Sigmoid colon (tissue), 7 donors: ENCODE results near the gene RAVER2. TPM values are rescaled to one million over a fixed set of nuclear protein-coding genes. Genes with fewer than 3 reads are reported as not detected.
"Not testable (repeated sequence)": the region's sequence is repeated elsewhere in the genome, so short reads cannot be mapped to it uniquely, and the experiment has no call there.

Experiments used
- DNase-seq: peaks from one replicate; pipeline ENCODE4 v3.0.0-alpha.2; 2019
- H3K27ac ChIP-seq, 4 donors: fragments of 200-600 bp; sonication (generic); one replicate each; pipeline ENCODE4 v1.5.1; 2016 to 2019; ENCODE audit warnings: mild to moderate bottlenecking in 1 of 4
- H3K27me3 ChIP-seq, 3 donors: fragments of 200-600 bp; sonication (generic); one replicate each; pipeline ENCODE4 v1.5.1; 2019; ENCODE audit warnings: mild to moderate bottlenecking in 1 of 3
- H3K36me3 ChIP-seq, 4 donors: fragments of 200-600 bp; sonication (generic); one replicate each; pipeline ENCODE4 v1.5.1; 2016 to 2019
- H3K4me1 ChIP-seq, 4 donors: fragments of 200-600 bp; sonication (generic); one replicate each; pipeline ENCODE4 v1.5.1; 2017 to 2019
- H3K4me3 ChIP-seq, 4 donors: fragments of 200-600 bp; sonication (generic); one replicate each; pipeline ENCODE4 v1.5.1; 2017 to 2019; ENCODE audit warnings: mild to moderate bottlenecking in 2 of 4, moderate library complexity in 1 of 4
- H3K9me3 ChIP-seq, 4 donors: fragments of 200-600 bp in 3 of 4; sonication (generic) in 3 of 4; one replicate each; pipeline versions ENCODE4 v1.5.1 to v1.6.1; 2013 to 2019
- CTCF ChIP-seq, 4 experiments: fragments of 450-650 bp in 3 of 4; fragments of 200-600 bp in 1 of 4; IDR thresholded peaks; one replicate each; pipeline ENCODE4 v1.5.1; 2016 to 2019; ENCODE audit warnings: antibody characterized with exemption in 4 of 4, mild to moderate bottlenecking in 3 of 4, moderate library complexity in 2 of 4
- EP300 ChIP-seq, 4 donors: sonication (generic); formaldehyde crosslinking; IDR thresholded peaks; one replicate each; pipeline ENCODE4 v1.6.1; 2017; ENCODE audit warnings: antibody characterized with exemption in 4 of 4
- POLR2A ChIP-seq, 2 donors: fragments of 450-650 bp; IDR thresholded peaks; one replicate each; pipeline ENCODE4 v1.6.1; 2016; ENCODE audit warnings: antibody characterized with exemption in 2 of 2, mild to moderate bottlenecking in 2 of 2, moderate library complexity in 2 of 2
- POLR2AphosphoS5 ChIP-seq, 4 donors: sonication (generic); formaldehyde crosslinking; IDR thresholded peaks; one replicate each; pipeline ENCODE4 v1.6.1; 2017; ENCODE audit warnings: antibody characterized with exemption in 4 of 4
- WGBS, 2 donors: extraction: QIAGEN DNeasy Blood & Tissue Kit; methylation state at CpG; one replicate each; pipeline ENCODE4 v1.1.7; 2013; 5-methylcytosine and 5-hydroxymethylcytosine counted together
- intact Hi-C: fragments of 100-400 bp; cut with DNase I; formaldehyde crosslinking; loops from one replicate; pipeline ENCODE4 v1.15.1; 2023
- polyA plus RNA-seq, 3 donors: library from polyadenylated mRNA; stranded (reverse); fragments of 200-250 nt; gene quantifications; one replicate each; pipeline ENCODE4 v1.2.3, GENCODE V29; 2013
- total RNA-seq, 4 donors: library from RNA; depleted of rRNA; stranded (reverse); fragments of >200 nt; gene quantifications; one replicate each; pipeline ENCODE4 v1.1.0, GENCODE V29; 2016
- donor health status: healthy with polysubstance abuse.
- donor health status: Bipolar disorder and iron deficiency.
- donor health status: healthy.

Gene RAVER2
- total and polyA plus RNA-seq, 7 donors, result 11.9 to 48.8 (median 17.5) TPM

- H3K27ac ChIP-seq, result no peak overlapping the region
- TF ChIP-seq POLR2AphosphoS5 (IDR thresholded peaks at IDR 0.05) (no peak), POLR2A (IDR thresholded peaks at IDR 0.05) (no peak), EP300 (IDR thresholded peaks at IDR 0.05) (no peak), CTCF (IDR thresholded peaks at IDR 0.05) (no peak)
- H3K4me3 ChIP-seq, result no peak overlapping the region
- H3K27me3 ChIP-seq, result no peaks in the 10 kb centered on the region
- no peaks in the 10 kb centered on the region for H3K36me3 ChIP-seq
- 90% methylated on average over 3 of the region's 3 CpGs for WGBS, 2 donors
- intact Hi-C loops, result no loop called here
- H3K9me3 ChIP-seq, result no peaks in the 10 kb centered on the region
- H3K4me1 ChIP-seq, result no peaks in the 10 kb centered on the region
- no peak for DNase-seq
These were observed 11.1 kb upstream of the RAVER2 start for GRCh38 chr1:64733581-64734286.

GRCh38 chr1:64734287-64734652 is 10.6 kb upstream of the RAVER2 start:
- Histone ChIP-seq H3K27me3 (no peaks in the 10 kb centered on the region), H3K4me1 (no peaks in the 10 kb centered on the region), H3K27ac (no peak overlapping the region), H3K36me3 (no peaks in the 10 kb centered on the region), H3K9me3 (no peaks in the 10 kb centered on the region), H3K4me3 (no peak overlapping the region)
- TF ChIP-seq CTCF (IDR thresholded peaks at IDR 0.05), result no peak
- no peak for TF ChIP-seq EP300 (IDR thresholded peaks at IDR 0.05)
- no peak for TF ChIP-seq POLR2A (IDR thresholded peaks at IDR 0.05)
- TF ChIP-seq POLR2AphosphoS5 (IDR thresholded peaks at IDR 0.05), result no peak
- no peak for DNase-seq
- intact Hi-C loops, result no loop called here
- 77 to 86% methylated on average over 3 of the region's 3 CpGs for WGBS, 2 donors

- not testable (repeated sequence) for H3K36me3 ChIP-seq, H3K27ac ChIP-seq, H3K4me1 ChIP-seq, H3K9me3 ChIP-seq, H3K27me3 ChIP-seq, H3K4me3 ChIP-seq, DNase-seq
- intact Hi-C loops, result loop anchor here (5.0 kb wide), 1 partner anchor 53 kb away; no protein-coding TSS in a partner anchor
- 94 to 100% methylated on average over 1 of the region's 1 CpG for WGBS, 2 donors
These were observed 4.2 kb upstream of the RAVER2 start for GRCh38 chr1:64740687-64741086.

- no peak for DNase-seq
- peaks cover 0 to 33% (median 22%) of the 10 kb centered on the region in 4 donors for H3K4me1 ChIP-seq
- intact Hi-C loops, result loop anchor here (1.0 to 5.0 kb wide), 2 partner anchors 57 to 80 kb away; no protein-coding TSS in a partner anchor
- TF ChIP-seq EP300 (IDR thresholded peaks at IDR 0.05) (no peak), CTCF (IDR thresholded peaks at IDR 0.05) (no peak), POLR2A (IDR thresholded peaks at IDR 0.05) (no peak), POLR2AphosphoS5 (IDR thresholded peaks at IDR 0.05) (no peak)
- peak overlapping the region; percentile 74 to 91 (median 82) for H3K4me3 ChIP-seq
- no peaks in the 10 kb centered on the region for H3K27me3 ChIP-seq
- H3K27ac ChIP-seq, result peak overlapping the region; percentile 83 to 91 (median 90)
- no peaks in the 10 kb centered on the region for H3K9me3 ChIP-seq
- 7 to 13% methylated on average over 4 of the region's 4 CpGs for WGBS, 2 donors
- H3K36me3 ChIP-seq, result no peaks in the 10 kb centered on the region
These were observed 852 bp upstream of the RAVER2 start for GRCh38 chr1:64743954-64744491.

- Histone ChIP-seq H3K4me3 (peak overlapping the region; percentile 74 to 91 (median 82)), H3K9me3 (no peaks in the 10 kb centered on the region), H3K4me1 (peaks cover 0 to 34% (median 25%) of the 10 kb centered on the region in 4 donors), H3K36me3 (no peaks in the 10 kb centered on the region), H3K27me3 (no peaks in the 10 kb centered on the region), H3K27ac (peak overlapping the region; percentile 83 to 91 (median 90))
- no peak for TF ChIP-seq POLR2A (IDR thresholded peaks at IDR 0.05)
- TF ChIP-seq POLR2AphosphoS5 (IDR thresholded peaks at IDR 0.05), result peak in 2 of 4 donors; percentile 26 to 35
- TF ChIP-seq EP300 (IDR thresholded peaks at IDR 0.05), result no peak
- no peak for TF ChIP-seq CTCF (IDR thresholded peaks at IDR 0.05)
- DNase-seq, result peak; percentile 73
- 1% methylated on average over 67 of the region's 67 CpGs for WGBS, 2 donors
- intact Hi-C loops, result loop anchor here (5.0 kb wide), 2 partner anchors 273 to 322 kb away; partner anchors contain the start of gene CACHD1
These were observed 508 bp downstream of the RAVER2 start for GRCh38 chr1:64745181-64745985.
